Esophagus squamous epithelium (tissue), 5 donors: ENCODE measurements around the gene RPRD2. TPM values are rescaled to one million over a fixed set of nuclear protein-coding genes. Genes with fewer than 3 reads are reported as not detected.
A peak's percentile ranks its signal among the peaks of the same experiment; 100 is the strongest.

Source experiments
- DNase-seq: peaks from one replicate; lab custom pipeline; 2025; lab: John Stamatoyannopoulos, UW
- H3K27ac ChIP-seq, 4 donors: fragments of 200-600 bp; sonication (generic); one replicate each; pipeline ENCODE4 v1.5.1; 2016 to 2019; ENCODE audit warnings: mild to moderate bottlenecking in 1 of 4
- H3K27me3 ChIP-seq, 4 donors: fragments of 200-600 bp; sonication (generic); 1 replicate in 3 of 4; 2 replicates in 1 of 4; pipeline versions ENCODE4 v1.5.1 to v1.6.0; 2017 to 2021; ENCODE audit warnings: antibody characterized with exemption in 1 of 4
- H3K36me3 ChIP-seq, 3 donors: fragments of 200-600 bp; sonication (generic); one replicate each; pipeline ENCODE4 v1.5.1; 2016 to 2019
- H3K4me1 ChIP-seq, 3 donors: fragments of 200-600 bp; sonication (generic); one replicate each; pipeline ENCODE4 v1.5.1; 2017 to 2019
- H3K4me3 ChIP-seq, 4 donors: fragments of 200-600 bp; sonication (generic); 1 replicate in 3 of 4; 2 replicates in 1 of 4; pipeline ENCODE4 v1.5.1; 2016 to 2019; ENCODE audit warnings: mild to moderate bottlenecking in 2 of 4, moderate library complexity in 1 of 4
- H3K9me3 ChIP-seq, 3 donors: fragments of 200-600 bp; sonication (generic); one replicate each; pipeline ENCODE4 v1.5.1; 2016 to 2019
- CTCF ChIP-seq, 6 experiments: fragments of 450-650 bp in 4 of 6; fragments of 200-600 bp in 2 of 6; sonication (generic) in 2 of 6; IDR thresholded peaks; one replicate each; pipeline ENCODE4 v1.5.1; 2016 to 2019; ENCODE audit warnings: antibody characterized with exemption in 6 of 6, mild to moderate bottlenecking in 4 of 6, moderate library complexity in 4 of 6
- POLR2A ChIP-seq, 4 donors: fragments of 450-650 bp; IDR thresholded peaks; one replicate each; pipeline ENCODE4 v1.6.1; 2017; ENCODE audit warnings: antibody characterized with exemption in 4 of 4, mild to moderate bottlenecking in 4 of 4, moderate library complexity in 3 of 4
- WGBS, 2 donors: methylation state at CpG; one replicate each; pipeline ENCODE4 v1.1.5; 2018; 5-methylcytosine and 5-hydroxymethylcytosine counted together
- intact Hi-C: fragments of 100-400 bp; cut with DNase I; formaldehyde crosslinking; loops from one replicate; pipeline ENCODE4 v1.15.0; 2022
- total RNA-seq, 4 donors: library from RNA; depleted of rRNA; stranded (reverse); fragments of >200 nt; gene quantifications; one replicate each; pipeline ENCODE4 v1.1.0, GENCODE V29; 2016
- donor health status: DM: yes; HTN: yes; CAD: no.

The RPRD2 gene
- total RNA-seq, 4 donors from 2014 or later = 14.7 to 17.9 (median 15.2) TPM

- Histone ChIP-seq H3K9me3 (no peaks in the 10 kb centered on the region), H3K4me3 (no peak overlapping the region), H3K27me3 (no peaks in the 10 kb centered on the region), H3K36me3 (peaks cover 11 to 99% (median 21%) of the 10 kb centered on the region in 3 donors), H3K27ac (no peak overlapping the region), H3K4me1 (no peaks in the 10 kb centered on the region)
- intact Hi-C loops = no loop called here
- WGBS, 2 donors = 92 to 97% methylated on average over 9 to 10 of the region's 10 CpGs
- no peak for DNase-seq
- TF ChIP-seq CTCF (IDR thresholded peaks at IDR 0.05) (no peak), POLR2A (IDR thresholded peaks at IDR 0.05) (no peak)
Measured at GRCh38 chr1:150498342-150498741, 134.4 kb downstream of the RPRD2 start.

GRCh38 chr1:150505431-150505830, 141.5 kb downstream of the RPRD2 start:
- peaks cover 9 to 78% (median 10%) of the 10 kb centered on the region in 3 donors for H3K36me3 ChIP-seq
- no peak overlapping the region for H3K4me3 ChIP-seq
- H3K27ac ChIP-seq = no peak overlapping the region
- H3K9me3 ChIP-seq = no peaks in the 10 kb centered on the region
- intact Hi-C loops = no loop called here
- 86 to 88% methylated on average over 2 to 6 of the region's 6 CpGs for WGBS, 2 donors
- DNase-seq = no peak
- peaks cover 7 to 32% (median 20%) of the 10 kb centered on the region in 3 donors for H3K4me1 ChIP-seq
- H3K27me3 ChIP-seq = no peaks in the 10 kb centered on the region
- TF ChIP-seq POLR2A (IDR thresholded peaks at IDR 0.05) = no peak
- no peak for TF ChIP-seq CTCF (IDR thresholded peaks at IDR 0.05)

GRCh38 chr1:150507912-150508864, 144.2 kb downstream of the RPRD2 start, which contains the start of gene ECM1:
Gene ECM1, plus strand, starts transcription at chr1:150508109. Its CDS starts 101 bp downstream, at chr1:150508210.
- no peaks in the 10 kb centered on the region for H3K9me3 ChIP-seq
- TF ChIP-seq POLR2A (IDR thresholded peaks at IDR 0.05) (peak in 2 of 4 donors; percentile 44 to 48), CTCF (IDR thresholded peaks at IDR 0.05) (no peak)
- peaks cover 9 to 52% (median 20%) of the 10 kb centered on the region in 3 donors for H3K4me1 ChIP-seq
- no peak for DNase-seq
- WGBS, 2 donors = 21 to 35% methylated on average over 5 to 7 of the region's 7 CpGs
- no peaks in the 10 kb centered on the region for H3K27me3 ChIP-seq
- intact Hi-C loops = no loop called here
- peak within 1 kb of the TSS; percentile 87 to 92 (median 88) for H3K27ac ChIP-seq
- H3K36me3 ChIP-seq = peaks cover 9 to 76% (median 9%) of the 10 kb centered on the region in 3 donors
- H3K4me3 ChIP-seq = peak within 1 kb of the TSS; percentile 32 to 57 (median 44)

- WGBS, 2 donors = 69 to 87% methylated on average over 3 of the region's 4 CpGs
- no peaks in the 10 kb centered on the region for H3K9me3 ChIP-seq
- peak overlapping the region; percentile 32 to 57 (median 44) for H3K4me3 ChIP-seq
- H3K27me3 ChIP-seq = no peaks in the 10 kb centered on the region
- peak overlapping the region; percentile 39 to 92 (median 88) for H3K27ac ChIP-seq
- no peak for TF ChIP-seq CTCF (IDR thresholded peaks at IDR 0.05)
- no peak for TF ChIP-seq POLR2A (IDR thresholded peaks at IDR 0.05)
- H3K4me1 ChIP-seq = peaks cover 12 to 60% (median 20%) of the 10 kb centered on the region in 3 donors
- peaks cover 9 to 71% (median 9%) of the 10 kb centered on the region in 3 donors for H3K36me3 ChIP-seq
- intact Hi-C loops = no loop called here
- no peak for DNase-seq
Measured at GRCh38 chr1:150508982-150509381, 145.0 kb downstream of the RPRD2 start.

GRCh38 chr1:150511551-150511950, 147.6 kb downstream of the RPRD2 start:
- H3K27ac ChIP-seq = peak overlapping the region in 3 of 4 donors; percentile 87 to 92 (median 90)
- peaks cover 24 to 83% (median 28%) of the 10 kb centered on the region in 3 donors for H3K4me1 ChIP-seq
- H3K27me3 ChIP-seq = no peaks in the 10 kb centered on the region
- peaks cover 0 to 45% (median 4%) of the 10 kb centered on the region in 3 donors for H3K36me3 ChIP-seq
- no peaks in the 10 kb centered on the region for H3K9me3 ChIP-seq
- WGBS, 2 donors = 87 to 90% methylated on average over 9 of the region's 12 CpGs
- H3K4me3 ChIP-seq = peak overlapping the region in 3 of 4 donors; percentile 1 to 46 (median 41)
- DNase-seq = no peak
- intact Hi-C loops = no loop called here
- no peak for TF ChIP-seq POLR2A (IDR thresholded peaks at IDR 0.05)
- no peak for TF ChIP-seq CTCF (IDR thresholded peaks at IDR 0.05)
